ENCODE results near the gene TBL2. TPM values are rescaled to one million over a fixed set of nuclear protein-coding genes. Genes with fewer than 3 reads are reported as not detected.

Gene TBL2
- polyA plus RNA-seq, 1 donor from 2014 or later: 38.6 TPM

DNA sequence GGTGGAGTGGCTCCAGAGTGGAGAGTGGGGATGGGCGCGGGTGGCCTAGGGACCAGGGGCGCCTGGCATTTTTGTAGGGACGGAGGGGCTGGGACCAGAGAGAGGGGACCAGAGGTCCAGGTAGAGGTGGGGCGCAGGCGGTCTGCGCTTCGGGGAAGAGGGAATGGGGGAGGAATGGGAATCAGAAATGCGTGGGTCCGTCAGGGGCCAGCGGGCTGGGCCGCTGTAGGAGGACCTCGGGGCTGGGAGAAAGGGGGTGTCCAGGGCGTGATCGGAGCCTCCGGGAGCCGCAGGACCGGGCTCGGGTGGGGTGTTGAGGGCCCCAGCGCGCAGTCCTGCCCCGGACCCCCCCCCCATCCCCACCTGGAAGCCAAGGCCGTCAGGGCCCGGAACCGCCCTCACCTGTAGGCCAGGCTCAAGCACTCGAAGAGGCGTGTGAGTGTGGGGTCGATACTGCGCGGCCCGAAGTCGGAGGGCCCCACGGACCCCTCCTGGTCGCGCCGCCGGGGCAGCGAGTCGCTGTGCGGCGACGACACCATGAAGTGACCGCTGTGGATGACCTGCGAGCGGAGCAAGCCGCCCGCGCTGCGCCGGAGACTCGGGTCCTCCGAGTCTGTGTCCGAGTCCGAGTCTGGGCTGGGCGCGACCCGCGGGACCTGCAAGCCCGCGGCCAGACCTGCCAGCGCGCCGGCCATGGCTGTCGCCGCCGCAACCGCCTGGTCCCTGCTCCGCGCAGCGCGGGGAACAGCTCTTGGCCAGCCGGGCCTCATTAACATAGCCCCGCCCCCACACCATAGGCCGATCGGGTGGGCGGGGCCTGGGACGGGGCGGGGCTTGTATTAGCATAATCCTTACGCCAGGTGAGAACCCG lies 45.7 kb upstream of the TBL2 start, which contains the start of gene MLXIPL:
MLXIPL (minus strand) TSS at position 725 of the 871 bp plus-strand sequence; CDS start at position 695, 30 bp downstream.
- Histone ChIP-seq H3K4me2 (ENCODE audit: low read length) (peak within 1 kb of the TSS; percentile 19), H2AFZ (ENCODE audit: low read depth, low read length) (no peak within 1 kb of the TSS), H3K36me3 (ENCODE audit: insufficient read depth, low read length) (no peaks in the 10 kb centered on the region), H3K27me3 (ENCODE audit: insufficient read depth, low read depth, low read length) (peaks cover 41% of the 10 kb centered on the region), H3K9ac (ENCODE audit: low read length) (peak within 1 kb of the TSS; percentile 31), H3K27ac (ENCODE audit: low read length) (no peak within 1 kb of the TSS), H3K4me3 (ENCODE audit: low read length) (peak within 1 kb of the TSS; percentile 78), H3F3A (ENCODE audit: insufficient read depth, low read length, poor library complexity, severe bottlenecking) (no peaks in the 10 kb centered on the region), H3K9me3 (ENCODE audit: low read length) (no peaks in the 10 kb centered on the region), H4K20me1 (ENCODE audit: insufficient read depth) (no peaks in the 10 kb centered on the region), H3K9me2 (ENCODE audit: insufficient read depth, low read length) (no peaks in the 10 kb centered on the region), H3K79me2 (replicated peaks; ENCODE audit: insufficient read depth, low read length) (no peaks in the 10 kb centered on the region)
- TF ChIP-seq MXI1 (conservative IDR thresholded peaks at IDR 0.05; ENCODE audit: poor library complexity, severe bottlenecking) (no peak), CTCF (IDR thresholded peaks at IDR 0.05; ENCODE audit: poor library complexity, severe bottlenecking) (no peak), RAD21 (conservative IDR thresholded peaks at IDR 0.05) (no peak), EP300 (conservative IDR thresholded peaks at IDR 0.05; ENCODE audit: poor library complexity, severe bottlenecking) (no peak), SMC3 (conservative IDR thresholded peaks at IDR 0.05; ENCODE audit: poor library complexity) (no peak)

DNA sequence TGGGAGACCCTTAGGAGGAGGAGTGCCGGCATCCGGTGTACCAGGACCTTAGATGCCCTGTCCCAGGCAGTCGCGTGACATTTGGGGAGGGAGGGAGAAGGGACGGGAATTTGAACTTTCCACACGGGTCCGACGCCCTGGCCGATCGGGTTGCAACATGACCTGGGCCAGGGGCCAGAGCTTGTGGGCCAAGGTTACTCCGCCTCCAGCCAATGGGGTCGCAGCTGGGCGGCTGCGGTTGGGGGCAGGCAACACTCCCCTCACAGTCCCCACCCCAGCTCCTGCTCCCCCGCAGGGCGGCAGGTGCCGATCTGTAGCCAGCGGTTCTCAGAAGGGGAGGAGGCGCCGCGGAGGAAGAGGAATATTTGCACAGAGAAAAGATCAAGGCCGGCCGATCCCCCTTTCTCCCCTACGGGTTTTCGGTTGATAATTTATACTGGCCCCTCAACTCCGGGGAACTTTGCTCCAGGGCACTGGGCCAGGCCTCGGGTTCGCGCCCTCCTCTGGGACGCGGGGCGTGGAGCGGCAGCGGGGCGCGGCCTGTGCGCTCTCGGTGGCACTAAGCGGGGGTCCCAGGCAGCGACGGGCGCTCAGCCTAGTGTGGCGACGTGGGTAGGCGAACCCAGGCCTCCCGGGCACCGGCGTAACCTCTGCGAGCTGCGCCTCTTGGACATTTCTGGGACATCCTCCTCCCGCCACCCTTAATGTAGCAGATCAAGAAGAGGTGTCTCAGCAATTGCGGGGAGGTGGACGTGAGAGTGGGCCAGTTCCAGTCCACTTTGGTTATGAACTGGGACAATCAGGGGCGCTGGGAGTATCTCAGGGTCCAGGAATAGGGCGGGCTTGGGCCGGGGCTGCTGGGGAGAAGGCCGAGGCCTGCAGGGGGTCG lies 44.8 kb upstream of the TBL2 start:
- no peaks in the 10 kb centered on the region for H3K9me3 ChIP-seq (ENCODE audit: low read length)
- no peak overlapping the region for H2AFZ ChIP-seq (ENCODE audit: low read depth, low read length)
- no peak overlapping the region for H3K4me2 ChIP-seq (ENCODE audit: low read length)
- H3K79me2 ChIP-seq (replicated peaks; ENCODE audit: insufficient read depth, low read length): no peaks in the 10 kb centered on the region
- TF ChIP-seq EZH2 (IDR thresholded peaks at IDR 0.05; ENCODE audit: borderline replicate concordance, insufficient read depth, low read length, poor library complexity, severe bottlenecking) (peak; percentile 70), SMC3 (conservative IDR thresholded peaks at IDR 0.05; ENCODE audit: poor library complexity) (no peak)
- H3K4me3 ChIP-seq (ENCODE audit: low read length): peak overlapping the region; percentile 78
- H3K36me3 ChIP-seq (ENCODE audit: insufficient read depth, low read length): no peaks in the 10 kb centered on the region
- H3F3A ChIP-seq (ENCODE audit: insufficient read depth, low read length, poor library complexity, severe bottlenecking): no peaks in the 10 kb centered on the region
- no peaks in the 10 kb centered on the region for H4K20me1 ChIP-seq (ENCODE audit: insufficient read depth)
- H3K9me2 ChIP-seq (ENCODE audit: insufficient read depth, low read length): no peaks in the 10 kb centered on the region
- peaks cover 41% of the 10 kb centered on the region for H3K27me3 ChIP-seq (ENCODE audit: insufficient read depth, low read depth, low read length)
- H3K9ac ChIP-seq (ENCODE audit: low read length): no peak overlapping the region
- no peak overlapping the region for H3K27ac ChIP-seq (ENCODE audit: low read length)

GRCh38 chr7:73622527-73622908 lies 44.1 kb upstream of the TBL2 start:
- H2AFZ ChIP-seq (ENCODE audit: low read depth, low read length): no peak overlapping the region
- no peaks in the 10 kb centered on the region for H4K20me1 ChIP-seq (ENCODE audit: insufficient read depth)
- no peaks in the 10 kb centered on the region for H3K9me3 ChIP-seq (ENCODE audit: low read length)
- H3K4me3 ChIP-seq (ENCODE audit: low read length): no peak overlapping the region
- H3K9ac ChIP-seq (ENCODE audit: low read length): no peak overlapping the region
- no peaks in the 10 kb centered on the region for H3F3A ChIP-seq (ENCODE audit: insufficient read depth, low read length, poor library complexity, severe bottlenecking)
- TF ChIP-seq EP300 (conservative IDR thresholded peaks at IDR 0.05; ENCODE audit: poor library complexity, severe bottlenecking): no peak
- TF ChIP-seq SMC3 (conservative IDR thresholded peaks at IDR 0.05; ENCODE audit: poor library complexity): no peak
- TF ChIP-seq TAF1 (IDR thresholded peaks at IDR 0.05; ENCODE audit: low read depth): no peak
- no peak for TF ChIP-seq CTCF (IDR thresholded peaks at IDR 0.05; ENCODE audit: poor library complexity, severe bottlenecking)
- no peak for TF ChIP-seq REST (IDR thresholded peaks at IDR 0.05; ENCODE audit: borderline replicate concordance)
- TF ChIP-seq POLR2AphosphoS5 (IDR thresholded peaks at IDR 0.05): no peak
- TF ChIP-seq EZH2 (IDR thresholded peaks at IDR 0.05; ENCODE audit: borderline replicate concordance, insufficient read depth, low read length, poor library complexity, severe bottlenecking): no peak
- no peak for TF ChIP-seq RAD21 (conservative IDR thresholded peaks at IDR 0.05)
- TF ChIP-seq MXI1 (conservative IDR thresholded peaks at IDR 0.05; ENCODE audit: poor library complexity, severe bottlenecking): no peak
- H3K27me3 ChIP-seq (ENCODE audit: insufficient read depth, low read depth, low read length): peaks cover 41% of the 10 kb centered on the region
- H3K27ac ChIP-seq (ENCODE audit: low read length): no peak overlapping the region
- H3K9me2 ChIP-seq (ENCODE audit: insufficient read depth, low read length): no peaks in the 10 kb centered on the region
- H3K79me2 ChIP-seq (replicated peaks; ENCODE audit: insufficient read depth, low read length): no peaks in the 10 kb centered on the region
- H3K4me2 ChIP-seq (ENCODE audit: low read length): no peak overlapping the region
- H3K36me3 ChIP-seq (ENCODE audit: insufficient read depth, low read length): no peaks in the 10 kb centered on the region

Data from neural cell (in vitro differentiated cells).